ENCODE measurements around the gene IFI16. TPM values are rescaled to one million over a fixed set of nuclear protein-coding genes. Genes with fewer than 3 reads are reported as not detected.

The IFI16 gene
- 88.3 and 98.1 TPM in 2 replicates for total RNA-seq

DNA sequence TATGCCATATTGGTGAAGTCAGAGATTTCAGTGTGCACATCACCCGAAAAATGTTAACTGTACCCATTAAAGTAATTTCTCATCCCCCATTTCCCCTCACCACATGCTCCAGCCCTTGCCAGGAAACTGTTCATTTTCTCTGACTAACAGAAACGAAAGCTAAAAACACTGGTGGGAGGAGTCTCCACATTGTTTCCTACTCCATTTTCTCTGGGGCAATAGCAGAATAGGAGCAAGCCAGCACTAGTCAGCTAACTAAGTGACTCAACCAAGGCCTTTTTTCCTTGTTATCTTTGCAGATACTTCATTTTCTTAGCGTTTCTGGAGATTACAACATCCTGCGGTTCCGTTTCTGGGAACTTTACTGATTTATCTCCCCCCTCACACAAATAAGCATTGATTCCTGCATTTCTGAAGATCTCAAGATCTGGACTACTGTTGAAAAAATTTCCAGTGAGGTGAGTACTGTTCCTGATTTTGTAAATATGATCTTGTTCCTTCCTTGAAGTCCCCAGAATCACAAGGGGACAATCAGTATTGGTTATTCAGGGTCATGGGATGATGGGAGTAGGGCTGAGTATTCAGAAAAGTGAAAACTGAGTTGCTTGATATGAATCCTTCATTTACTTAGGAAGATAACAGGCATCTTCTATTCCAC lies at the start of gene IFI16:
Gene IFI16 (plus strand): TSS at position 204 of the 658 bp plus-strand sequence. CDS start 4,774 bp downstream, outside the sequence.

DNA sequence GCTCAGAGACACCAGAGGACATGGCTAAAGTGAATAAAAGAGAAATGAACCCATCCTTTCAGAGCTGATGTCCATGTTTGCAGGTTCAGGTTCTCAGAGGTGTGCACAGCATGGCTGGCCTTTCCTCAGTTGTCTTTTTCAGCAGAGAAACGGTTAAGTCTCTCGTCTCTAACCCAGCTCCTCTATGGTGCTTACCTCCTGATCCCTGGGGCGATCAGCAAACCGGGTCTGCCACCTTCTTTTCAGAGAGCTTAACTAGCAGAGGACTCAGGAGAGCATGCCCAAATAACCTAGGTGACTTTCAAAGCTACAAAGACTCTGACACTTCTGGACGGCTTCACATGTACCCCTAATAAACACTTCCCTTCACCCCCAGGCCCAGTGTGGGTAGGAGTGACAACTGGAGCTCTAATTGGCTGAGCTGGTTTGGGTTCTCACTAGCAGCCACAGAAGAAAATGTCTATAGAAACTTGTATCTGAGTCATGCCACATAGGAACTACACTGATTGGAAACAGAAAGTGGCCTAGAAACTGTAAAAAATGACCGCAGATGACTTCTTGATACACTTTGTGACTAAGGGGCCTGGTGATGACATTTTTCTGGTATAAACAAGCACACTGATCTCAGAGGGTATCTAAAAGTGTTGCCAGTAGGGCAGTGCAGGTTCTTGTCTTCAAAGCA lies 66.9 kb downstream of the IFI16 start, which contains the start of gene AIM2:
Gene AIM2 (minus strand): TSS at position 329 of the 682 bp plus-strand sequence. CDS start 3,267 bp downstream, outside the sequence.

Other genes starting within 250 kb of the IFI16 start
- not detected in 2 replicates for gene OR6N1, start 237.7 kb upstream of the IFI16 start, total RNA-seq
- not detected in 2 replicates for gene OR6N2, start 228.7 kb upstream of the IFI16 start, total RNA-seq
- not detected in 2 replicates for gene MNDA, start 178.6 kb upstream of the IFI16 start, total RNA-seq
- not detected in 2 replicates for gene PYHIN1, start 78.4 kb upstream of the IFI16 start, total RNA-seq
- gene AIM2, start 66.9 kb downstream of the IFI16 start, total RNA-seq, result not detected in 2 replicates
- gene CADM3, start 161.7 kb downstream of the IFI16 start, total RNA-seq, result 0.13 TPM in 1 of 2 replicates, not detected in the other
- not detected in 2 replicates for gene ACKR1, start 195.0 kb downstream of the IFI16 start, total RNA-seq

Data from aortic smooth muscle cell (primary cell).